Tongue (tissue), 2 donors: Measurements from ENCODE around the gene NHERF2. TPM values are rescaled to one million over a fixed set of nuclear protein-coding genes. Genes with fewer than 3 reads are reported as not detected.

Source experiments
- DNase-seq: peaks from one replicate; pipeline ENCODE4 v3.0.0-alpha.2; 2015
- total RNA-seq: library from RNA; depleted of rRNA; stranded (reverse); fragments of >200 nt; gene quantifications from one replicate; pipeline ENCODE4 v1.2.3, GENCODE V29; 2014

The NHERF2 gene
- total RNA-seq, 1 donor from 2014 or later: 45.7 TPM

DNA sequence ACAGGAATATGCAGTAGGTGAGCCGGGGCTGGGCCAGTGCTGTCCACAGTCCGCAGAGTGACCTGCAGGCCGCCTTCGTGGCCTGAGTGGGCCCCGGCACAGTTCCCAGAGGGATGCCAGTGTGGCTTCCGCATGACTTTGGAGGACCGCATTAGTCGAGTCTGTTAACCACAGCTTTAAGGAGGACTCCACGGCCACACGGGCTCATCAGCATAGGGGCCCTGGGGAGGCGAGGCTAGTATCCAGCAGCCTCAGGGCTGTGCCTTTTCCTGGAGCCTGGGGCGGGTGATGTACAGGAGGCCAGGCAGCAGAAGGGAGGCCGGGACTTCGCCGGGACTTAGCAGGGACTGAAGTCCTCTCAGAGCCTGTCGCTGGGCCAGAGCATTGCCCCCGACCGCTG, 34.3 kb downstream of the NHERF2 start:
- DNase-seq: no peak

DNA sequence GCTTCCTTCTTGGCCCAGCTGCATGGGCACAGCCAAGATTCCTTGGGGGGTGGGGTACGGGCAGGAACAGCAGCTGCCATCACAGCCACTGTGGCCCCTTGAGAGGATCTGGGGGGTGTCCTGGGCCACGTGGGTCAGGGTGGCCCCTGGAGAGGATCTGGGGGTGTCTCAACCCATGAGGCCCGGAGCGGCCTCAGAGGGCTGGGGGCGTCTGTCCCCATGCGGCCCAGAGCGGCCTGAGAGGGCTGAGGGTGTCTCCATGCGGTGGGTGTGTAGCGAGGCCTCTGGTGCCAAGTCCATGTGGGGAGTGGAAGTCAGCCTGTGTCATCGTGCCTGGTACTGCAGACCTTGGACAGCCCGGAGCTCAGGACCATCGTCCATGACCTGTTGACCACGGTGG, 34.8 kb downstream of the NHERF2 start:
- DNase-seq: no peak

DNA sequence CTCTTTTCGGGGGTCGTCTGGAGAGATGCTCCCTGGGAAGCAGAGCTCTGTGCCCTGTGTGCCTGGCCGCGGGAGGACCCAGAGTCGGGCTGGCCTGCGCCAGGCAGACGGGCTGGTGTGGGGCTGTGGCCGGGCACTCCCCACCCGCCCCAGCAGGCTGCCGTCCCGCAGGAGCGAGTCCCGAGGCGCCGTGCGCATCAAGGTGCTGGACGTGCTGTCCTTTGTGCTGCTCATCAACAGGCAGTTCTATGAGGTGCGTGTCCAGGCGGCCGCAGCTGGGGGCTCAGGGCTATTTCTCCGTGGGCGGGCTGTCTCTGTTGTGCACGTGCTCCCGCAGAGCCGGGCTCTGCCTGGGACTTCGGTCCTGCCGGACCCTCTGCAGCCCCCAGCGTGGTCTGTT, 36.1 kb downstream of the NHERF2 start:
- no peak for DNase-seq

DNA sequence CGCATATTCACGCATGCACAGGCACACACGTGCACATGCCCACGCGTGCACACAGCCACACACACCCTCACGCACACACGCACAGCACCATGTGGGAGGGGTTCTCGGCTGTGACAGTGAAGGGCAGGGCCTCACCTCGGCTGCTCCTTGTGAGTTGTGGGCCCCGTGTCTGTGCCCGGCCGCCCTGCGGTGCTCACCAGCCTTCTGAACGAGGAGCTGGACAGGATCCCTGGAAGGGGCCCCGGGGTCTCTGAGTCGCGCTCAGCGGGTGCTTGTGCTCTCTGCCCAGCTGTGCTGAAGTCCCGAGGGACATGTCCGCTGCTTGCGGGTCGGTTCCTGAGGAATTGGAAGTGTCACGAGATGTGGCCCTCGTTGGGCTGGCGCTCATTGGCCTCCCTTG, 37.2 kb downstream of the NHERF2 start:
- DNase-seq: no peak

DNA sequence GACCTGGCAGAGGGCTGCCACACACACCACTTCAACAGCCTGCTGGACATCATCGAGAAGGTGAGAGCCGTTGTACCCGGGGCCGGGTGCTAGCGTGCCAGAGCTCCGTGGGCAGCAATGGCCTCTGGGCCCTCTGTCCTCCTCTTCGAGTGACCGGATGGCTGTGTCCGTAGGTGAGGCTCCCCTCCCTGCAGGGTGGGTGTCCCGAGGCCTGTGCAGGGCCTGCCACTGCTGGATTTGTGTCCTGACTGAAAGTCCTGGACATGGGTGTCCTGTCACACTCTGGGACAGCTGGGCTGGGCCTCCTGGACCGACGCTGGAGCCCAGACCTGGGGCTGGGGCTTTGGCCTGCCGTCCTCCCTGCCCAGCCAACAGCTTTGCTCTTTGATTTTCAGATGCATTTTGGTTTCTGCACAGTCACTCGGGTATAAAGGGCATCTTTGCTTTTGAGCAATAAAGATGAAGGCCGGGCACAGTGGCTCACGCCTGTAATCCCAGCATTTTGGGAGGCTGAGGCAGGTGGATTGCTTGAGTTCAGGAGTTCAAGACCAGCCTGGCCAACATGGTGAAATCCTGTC, 37.8 kb downstream of the NHERF2 start:
- no peak for DNase-seq

DNA sequence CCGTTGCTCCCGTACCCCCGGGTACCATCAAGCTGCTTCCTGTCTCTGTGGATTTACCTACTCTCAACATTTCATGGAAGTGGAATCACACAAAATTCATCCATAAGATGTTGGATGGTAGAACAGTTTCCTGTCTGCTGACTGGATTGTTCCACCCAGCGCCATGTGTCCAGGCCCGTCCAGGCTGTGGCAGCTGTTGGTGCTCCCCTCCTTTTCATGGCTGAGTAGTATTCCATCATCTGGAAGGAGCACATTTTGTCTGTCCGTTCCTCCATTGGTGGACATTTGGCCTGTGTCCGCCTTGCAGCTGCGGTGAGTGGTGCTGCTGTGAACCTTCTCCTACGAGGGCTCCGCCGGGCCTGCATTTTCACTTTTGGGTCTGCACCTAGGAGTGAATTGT, 39.4 kb downstream of the NHERF2 start:
- DNase-seq: no peak

DNA sequence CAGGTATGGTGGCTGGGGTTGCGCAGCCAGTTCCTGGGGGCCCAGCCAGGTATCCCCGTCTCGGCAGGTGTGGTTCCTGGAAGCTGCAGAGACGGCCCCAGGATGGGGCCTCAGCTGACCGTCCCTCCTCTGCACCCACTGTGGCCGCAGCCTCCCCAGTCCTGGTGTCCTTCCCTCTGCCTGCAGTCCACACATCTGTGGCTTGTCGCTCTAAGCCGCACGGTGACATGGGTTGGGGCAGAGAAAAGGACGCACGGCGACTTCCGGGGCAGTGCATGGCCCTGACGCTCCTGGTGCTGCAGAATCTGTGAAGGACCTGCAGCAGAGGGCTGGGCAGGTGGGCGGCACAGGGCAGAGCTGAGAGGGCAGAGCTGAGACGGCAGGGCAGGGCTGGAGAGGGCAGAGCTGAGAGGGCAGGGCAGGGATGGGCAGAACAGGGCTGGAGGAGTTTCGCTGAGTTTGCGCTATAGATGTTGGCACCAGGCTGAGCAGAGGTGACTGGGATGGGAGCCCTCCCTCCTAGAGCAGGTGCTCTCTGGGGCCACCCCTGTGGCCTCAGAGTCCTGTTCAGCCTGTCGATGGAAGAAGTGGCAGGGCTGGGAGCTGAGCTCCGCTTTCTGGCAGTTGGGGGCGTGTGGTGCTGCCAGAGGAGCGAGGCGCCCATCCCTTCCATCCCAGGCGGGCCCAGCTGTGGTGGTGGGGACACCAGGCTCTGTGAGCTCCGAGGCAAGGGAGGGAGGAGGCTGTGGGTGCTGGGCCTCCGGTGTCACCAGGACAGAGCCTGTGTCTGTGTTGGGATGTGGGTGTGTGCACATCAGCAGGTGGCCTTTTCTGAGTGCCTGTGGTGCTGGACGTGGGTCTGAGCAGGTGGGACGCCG, 44.1 kb downstream of the NHERF2 start:
- DNase-seq: no peak

DNA sequence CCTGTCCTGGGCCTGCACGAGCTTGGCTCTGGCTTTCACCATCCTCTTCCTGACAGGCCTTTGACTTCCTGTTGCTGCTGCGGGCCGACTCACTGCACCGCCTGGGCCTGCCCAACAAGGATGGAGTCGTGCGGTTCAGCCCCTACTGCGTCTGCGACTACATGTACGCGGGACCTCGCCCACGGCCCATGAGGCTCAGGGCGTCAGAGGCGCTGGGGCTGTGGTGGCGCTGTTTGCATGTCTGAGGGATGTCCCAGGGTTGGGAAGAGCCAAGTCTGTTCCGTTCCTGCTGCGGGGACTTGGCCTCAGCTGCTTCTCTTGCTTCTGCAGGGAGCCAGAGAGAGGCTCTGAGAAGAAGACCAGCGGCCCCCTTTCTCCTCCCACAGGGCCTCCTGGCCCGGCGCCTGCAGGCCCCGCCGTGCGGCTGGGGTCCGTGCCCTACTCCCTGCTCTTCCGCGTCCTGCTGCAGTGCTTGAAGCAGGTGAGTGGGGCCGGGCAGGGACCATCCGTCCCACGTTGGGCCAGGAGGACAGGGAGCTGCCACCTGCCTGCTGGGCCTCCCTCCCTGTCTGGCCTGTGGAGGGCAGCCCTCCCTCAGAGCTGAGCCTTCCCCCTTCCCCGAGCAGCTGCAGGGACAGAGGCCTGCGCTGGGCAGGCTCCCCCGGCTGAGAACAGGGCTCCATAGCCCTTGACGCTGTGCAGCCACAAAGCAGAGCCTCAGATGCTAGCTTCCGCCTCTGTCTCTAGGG, 44.9 kb downstream of the NHERF2 start:
- peak; percentile 41 for DNase-seq

DNA sequence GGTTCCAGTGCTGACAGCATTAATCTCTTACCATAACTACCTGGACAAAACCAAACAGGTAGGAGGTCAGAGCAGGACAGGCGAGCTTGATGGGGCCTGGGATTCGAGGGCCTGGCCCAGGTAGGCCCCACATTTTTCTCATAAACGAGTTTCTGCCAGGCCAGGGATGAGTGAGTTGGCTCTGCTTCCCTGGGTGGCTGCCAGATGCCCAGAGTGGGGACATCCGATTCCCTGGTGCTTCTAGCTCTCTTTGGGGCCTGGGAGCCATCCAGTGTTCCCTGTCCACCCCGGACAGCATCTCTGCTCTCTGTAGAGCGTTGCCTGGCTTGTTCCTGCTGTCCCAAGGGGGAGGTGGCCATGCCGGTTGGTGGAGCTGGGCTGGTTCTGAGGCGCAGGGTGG, 46.2 kb downstream of the NHERF2 start:
- DNase-seq: no peak

DNA sequence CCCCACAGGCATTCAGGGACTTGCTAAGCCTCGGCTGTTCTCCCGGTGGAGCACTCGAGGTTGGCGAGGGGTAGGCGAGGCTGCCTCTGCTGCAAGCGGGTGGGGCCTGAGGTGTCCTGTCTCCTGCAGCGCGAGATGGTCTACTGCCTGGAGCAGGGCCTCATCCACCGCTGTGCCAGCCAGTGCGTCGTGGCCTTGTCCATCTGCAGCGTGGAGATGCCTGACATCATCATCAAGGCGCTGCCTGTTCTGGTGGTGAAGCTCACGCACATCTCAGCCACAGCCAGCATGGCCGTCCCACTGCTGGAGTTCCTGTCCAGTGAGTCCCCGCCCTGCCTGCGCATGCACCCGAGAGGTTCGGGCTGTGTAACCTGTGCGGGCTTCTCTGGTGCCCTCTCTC, 47.4 kb downstream of the NHERF2 start:
- DNase-seq: no peak

DNA sequence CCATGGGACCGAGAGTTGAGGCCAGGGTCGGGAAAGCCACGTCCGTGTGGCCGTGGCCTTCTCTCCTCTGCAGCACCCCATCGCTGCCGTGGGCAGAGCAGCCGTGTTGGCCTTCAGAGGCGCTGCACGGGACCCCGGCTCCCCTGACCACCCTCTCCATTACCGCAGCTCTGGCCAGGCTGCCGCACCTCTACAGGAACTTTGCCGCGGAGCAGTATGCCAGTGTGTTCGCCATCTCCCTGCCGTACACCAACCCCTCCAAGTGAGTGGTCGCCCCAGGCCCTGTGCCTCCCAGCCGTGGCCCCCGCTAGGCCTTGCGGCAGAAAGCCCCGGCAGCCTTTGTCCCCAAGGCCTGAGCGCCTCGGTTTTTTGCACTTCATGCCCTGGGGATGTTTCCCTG, 48.9 kb downstream of the NHERF2 start:
- DNase-seq: no peak

DNA sequence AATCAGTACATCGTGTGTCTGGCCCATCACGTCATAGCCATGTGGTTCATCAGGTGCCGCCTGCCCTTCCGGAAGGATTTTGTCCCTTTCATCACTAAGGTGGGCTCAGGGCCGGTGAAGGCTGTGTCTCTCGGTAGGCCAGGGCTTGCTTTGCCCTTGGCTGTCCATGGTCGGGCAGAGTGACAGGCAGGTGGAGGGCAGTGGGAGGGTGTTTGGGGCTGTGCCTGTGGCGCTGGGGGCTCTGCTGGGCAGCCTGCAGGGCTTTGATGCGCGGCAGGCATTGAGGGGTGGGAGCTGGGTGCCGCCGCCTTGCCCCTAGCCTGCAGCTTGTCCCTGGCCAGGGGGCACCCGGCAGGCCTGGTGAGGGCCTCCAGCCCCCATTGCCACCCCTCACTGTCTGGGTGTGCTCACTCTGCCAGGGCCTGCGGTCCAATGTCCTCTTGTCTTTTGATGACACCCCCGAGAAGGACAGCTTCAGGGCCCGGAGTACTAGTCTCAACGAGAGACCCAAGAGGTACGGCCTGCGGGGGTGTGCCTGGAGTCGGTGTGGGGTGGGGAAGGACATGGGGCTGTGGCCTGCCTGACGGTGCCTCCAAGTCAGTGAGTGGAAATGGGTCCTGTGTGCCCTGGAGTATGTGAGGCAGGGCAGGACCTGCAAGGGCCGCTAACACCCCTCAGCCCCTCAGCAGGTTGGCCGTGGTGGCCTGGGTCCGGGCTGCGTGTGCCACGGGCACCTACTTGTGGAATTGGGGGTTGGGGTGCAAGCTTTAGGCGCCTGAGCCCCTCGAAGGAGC, 49.6 kb downstream of the NHERF2 start:
- no peak for DNase-seq

DNA sequence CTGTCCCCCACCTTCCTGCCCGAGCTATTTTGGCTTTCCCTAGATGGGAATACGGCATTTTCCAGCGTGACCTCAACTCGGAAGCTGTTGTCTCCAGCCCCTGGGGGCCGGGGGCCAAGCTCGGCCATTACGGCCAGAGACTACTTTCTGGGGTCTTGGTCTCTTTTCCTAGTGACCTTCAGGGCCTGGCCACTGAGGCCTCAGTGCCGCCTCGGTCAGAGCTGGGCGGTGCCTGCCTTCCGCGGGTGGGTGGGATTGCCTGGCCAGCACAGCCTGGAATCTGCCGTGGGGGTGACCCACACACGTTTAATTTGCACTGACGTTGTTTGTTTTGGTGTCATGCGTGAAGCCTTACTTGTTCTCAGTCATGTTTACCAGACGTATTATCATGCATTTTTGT, 50.3 kb downstream of the NHERF2 start:
- no peak for DNase-seq

DNA sequence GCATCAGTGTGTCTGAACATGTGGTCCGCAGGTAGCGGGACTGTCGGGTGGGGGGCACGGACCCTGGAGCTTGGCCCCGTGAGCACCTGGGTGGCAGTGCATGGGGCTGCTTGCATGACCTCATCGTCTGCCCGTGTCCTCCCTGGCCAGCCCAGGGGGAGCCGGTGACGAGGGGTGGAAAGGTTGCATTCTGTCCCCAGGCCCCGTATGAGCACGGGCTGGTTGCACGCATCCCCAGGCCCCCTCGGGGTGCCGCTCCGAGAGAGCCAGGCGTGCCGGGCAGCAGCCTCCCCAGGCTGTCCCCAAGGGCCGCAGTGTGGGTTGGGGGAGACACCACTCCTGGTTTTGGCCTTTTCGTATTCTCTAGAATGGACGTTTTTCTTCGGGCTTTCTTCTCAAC, 51.0 kb downstream of the NHERF2 start:
- no peak for DNase-seq

DNA sequence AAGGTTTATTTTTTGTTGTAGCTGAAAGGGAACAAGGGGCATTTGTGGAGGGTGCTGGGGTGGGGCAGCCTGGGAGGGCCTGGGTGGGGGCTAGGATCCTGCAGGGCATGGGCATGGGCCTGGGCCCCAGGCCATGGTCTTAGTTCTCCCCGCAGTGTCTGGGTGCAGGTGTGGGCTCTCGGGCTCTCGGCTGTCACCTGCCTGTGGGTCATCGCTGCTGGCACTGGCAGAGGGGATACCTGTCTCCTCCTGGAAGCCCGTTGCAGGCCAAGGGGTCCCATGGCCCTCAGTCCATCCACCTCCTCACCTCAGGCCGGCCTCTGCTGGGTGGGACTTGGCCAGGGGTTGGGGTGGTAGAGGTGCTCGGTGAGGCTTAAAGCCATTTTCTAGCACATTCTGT, 51.4 kb downstream of the NHERF2 start:
- no peak for DNase-seq

DNA sequence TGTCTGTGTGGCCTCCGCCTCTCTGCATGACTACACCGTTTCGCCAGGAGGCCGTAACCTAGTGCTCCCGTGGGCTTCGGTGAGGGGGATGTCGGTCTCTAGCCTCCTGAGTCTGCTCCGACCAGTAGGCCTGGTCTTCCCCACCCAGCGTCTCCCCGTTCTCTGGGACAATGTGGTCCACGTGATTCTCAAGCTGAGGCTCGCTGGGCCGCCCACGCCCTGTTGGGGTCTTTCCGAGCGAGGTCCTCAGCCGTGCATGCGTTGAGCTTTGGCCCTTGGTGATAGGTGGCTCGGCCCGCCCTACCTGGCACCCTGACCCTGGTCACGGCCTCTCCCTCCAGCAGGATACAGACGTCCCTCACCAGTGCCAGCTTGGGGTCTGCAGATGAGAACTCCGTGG, 52.0 kb downstream of the NHERF2 start:
- no peak for DNase-seq

DNA sequence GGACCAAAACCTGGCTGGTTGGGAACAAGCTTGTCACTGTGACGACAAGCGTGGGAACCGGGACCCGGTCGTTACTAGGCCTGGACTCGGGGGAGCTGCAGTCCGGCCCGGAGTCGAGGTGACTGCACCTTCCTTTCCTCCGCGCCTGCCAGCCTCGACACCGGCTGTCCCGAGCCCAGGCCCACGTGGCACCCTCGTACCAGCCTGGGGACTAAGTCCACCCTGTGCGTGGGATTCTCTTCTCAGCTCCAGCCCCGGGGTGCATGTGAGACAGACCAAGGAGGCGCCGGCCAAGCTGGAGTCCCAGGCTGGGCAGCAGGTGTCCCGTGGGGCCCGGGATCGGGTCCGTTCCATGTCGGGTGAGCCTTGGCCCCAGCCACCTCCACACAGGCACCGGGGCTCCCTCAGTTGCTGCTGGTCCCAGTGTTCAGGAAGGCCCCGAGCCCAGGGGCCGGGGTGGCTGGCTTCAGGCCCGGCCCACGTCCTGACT, 52.7 kb downstream of the NHERF2 start:
- DNase-seq: no peak

DNA sequence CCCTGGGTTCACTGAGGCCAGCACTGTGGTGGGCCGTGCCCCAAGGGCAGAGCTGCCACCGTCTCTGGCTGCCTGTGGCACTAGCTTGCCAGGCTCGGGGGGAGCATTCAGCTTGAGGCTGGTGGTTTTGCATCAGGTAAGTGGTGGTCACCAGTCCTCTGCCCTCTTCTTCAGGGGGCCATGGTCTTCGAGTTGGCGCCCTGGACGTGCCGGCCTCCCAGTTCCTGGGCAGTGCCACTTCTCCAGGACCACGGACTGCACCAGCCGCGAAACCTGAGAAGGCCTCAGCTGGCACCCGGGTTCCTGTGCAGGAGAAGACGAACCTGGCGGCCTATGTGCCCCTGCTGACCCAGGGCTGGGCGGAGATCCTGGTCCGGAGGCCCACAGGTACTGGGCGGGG, 53.3 kb downstream of the NHERF2 start:
- DNase-seq: no peak

DNA sequence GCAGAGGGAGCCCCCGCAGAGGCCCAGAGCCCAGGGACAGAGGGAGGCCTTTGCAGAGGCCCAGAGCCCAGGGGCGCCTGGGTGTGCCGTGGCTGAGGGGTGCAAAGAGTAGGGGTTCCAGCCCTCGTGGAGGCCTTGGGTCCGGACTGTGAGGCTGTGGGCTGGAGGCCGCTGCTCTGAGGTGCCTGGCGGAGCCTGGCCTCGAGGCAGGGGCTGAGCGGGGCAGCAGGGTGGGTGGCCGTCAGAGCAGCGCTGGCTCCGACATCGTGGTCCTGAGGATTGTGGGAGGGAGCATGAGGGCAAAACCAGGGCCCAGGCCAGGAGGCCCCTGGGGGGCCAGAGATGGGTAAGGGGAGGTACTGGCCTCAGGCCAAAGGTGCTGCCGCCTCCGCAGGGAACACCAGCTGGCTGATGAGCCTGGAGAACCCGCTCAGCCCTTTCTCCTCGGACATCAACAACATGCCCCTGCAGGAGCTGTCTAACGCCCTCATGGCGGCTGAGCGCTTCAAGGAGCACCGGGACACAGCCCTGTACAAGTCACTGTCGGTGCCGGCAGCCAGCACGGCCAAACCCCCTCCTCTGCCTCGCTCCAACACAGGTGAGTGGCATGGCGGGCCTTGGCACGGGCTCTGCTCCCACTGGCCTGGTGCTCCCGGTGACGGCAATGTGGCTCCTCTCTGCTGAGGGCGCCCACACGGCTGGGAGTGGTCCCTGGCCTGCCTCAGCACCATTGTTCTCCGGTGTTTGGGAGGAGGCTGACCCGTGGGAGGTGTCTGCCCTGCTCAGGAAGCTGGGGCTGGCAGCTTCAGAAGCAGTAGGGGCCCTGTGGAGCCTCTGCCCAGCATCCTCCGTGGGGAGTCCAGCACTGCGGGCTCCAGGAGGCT, 54.7 kb downstream of the NHERF2 start:
- no peak for DNase-seq

DNA sequence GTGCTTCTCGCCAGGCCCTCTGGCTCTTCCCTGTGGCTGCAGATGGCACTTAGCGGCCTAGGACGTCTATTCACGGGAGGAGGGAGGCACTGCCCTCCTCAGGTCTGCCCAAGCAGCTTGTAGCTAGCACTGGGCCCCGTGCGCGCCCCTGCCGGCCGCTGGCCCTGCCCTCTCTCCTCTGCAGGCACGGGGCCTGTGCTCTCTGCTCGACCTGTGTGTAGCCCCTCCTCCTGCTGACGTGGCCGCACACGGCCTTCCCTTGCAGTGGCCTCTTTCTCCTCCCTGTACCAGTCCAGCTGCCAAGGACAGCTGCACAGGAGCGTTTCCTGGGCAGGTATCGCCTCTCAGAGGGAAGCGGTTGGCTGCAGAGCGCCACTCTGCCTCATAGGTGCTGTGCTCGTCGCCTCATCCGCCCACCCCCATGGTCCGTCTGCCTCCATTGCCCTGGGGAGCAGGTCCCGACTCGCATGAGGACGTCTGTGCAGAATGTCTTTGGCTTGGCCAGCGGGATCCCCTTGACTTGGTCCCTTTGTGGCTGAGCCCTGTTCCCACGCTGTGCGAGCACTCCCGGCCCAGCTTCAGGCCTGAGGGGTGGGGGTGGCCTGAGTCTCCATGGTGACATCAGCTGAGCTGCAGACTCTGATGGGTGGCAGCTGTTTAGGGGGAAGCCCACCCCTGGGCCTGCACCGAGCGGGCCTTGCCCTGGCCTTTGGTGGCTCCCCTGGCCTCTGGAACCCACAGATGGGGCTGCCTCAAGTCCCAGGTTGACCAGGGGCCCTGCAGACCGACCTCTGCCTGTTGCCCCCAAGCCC, 55.7 kb downstream of the NHERF2 start:
- DNase-seq: peak; percentile 48

DNA sequence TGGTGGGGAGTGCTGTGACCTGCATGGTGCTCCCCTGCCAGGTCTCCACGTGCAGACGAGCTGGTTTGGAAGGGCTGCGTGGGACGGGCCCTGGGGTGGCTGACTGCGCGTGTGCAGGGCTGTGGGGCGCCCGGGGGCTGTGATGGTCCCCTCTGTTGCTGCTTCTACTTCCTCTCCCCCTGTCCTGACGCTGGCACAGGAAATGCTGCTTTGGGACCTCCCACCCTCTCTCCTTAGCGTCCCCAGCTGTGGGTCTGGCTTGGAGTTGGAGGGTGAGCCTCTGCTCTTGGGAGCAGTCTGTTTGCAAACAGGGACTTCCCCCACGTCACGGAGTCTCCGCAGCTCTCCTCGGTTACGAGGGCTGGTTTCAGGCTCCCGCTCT, 56.3 kb downstream of the NHERF2 start:
- no peak for DNase-seq
